ENCODE data around the gene EML6. TPM values are rescaled to one million over a fixed set of nuclear protein-coding genes. Genes with fewer than 3 reads are reported as not detected.

Gene EML6
- total RNA-seq, 6 donors from 2014 or later, result 1.5 to 7.3 (median 4.0) TPM

- DNase-seq (no peak), ATAC-seq (ENCODE audit: low FRiP score in 2 of 2) (no peak)
- WGBS, 2 donors, result 60 to 76% methylated on average over 3 of the region's 3 CpGs
- no peaks in the 10 kb centered on the region for H3K9me3 ChIP-seq
- H3K27me3 ChIP-seq, result no peaks in the 10 kb centered on the region
- no peaks in the 10 kb centered on the region for H3K4me1 ChIP-seq
- no peak overlapping the region for H3K4me3 ChIP-seq
- H3K27ac ChIP-seq, result no peak overlapping the region
- TF ChIP-seq POLR2A (IDR thresholded peaks at IDR 0.05) (no peak), CTCF (IDR thresholded peaks at IDR 0.05) (no peak), EP300 (IDR thresholded peaks at IDR 0.05) (no peak), POLR2AphosphoS5 (IDR thresholded peaks at IDR 0.05) (no peak)
- H3K36me3 ChIP-seq, result no peaks in the 10 kb centered on the region
These were observed 134.7 kb downstream of the EML6 start for GRCh38 chr2:54858021-54858681.

GRCh38 chr2:54859416-54859815 lies 136.0 kb downstream of the EML6 start:
- TF ChIP-seq POLR2A (IDR thresholded peaks at IDR 0.05) (no peak), POLR2AphosphoS5 (IDR thresholded peaks at IDR 0.05) (no peak), CTCF (IDR thresholded peaks at IDR 0.05) (no peak), EP300 (IDR thresholded peaks at IDR 0.05) (no peak)
- H3K27me3 ChIP-seq, result no peaks in the 10 kb centered on the region
- H3K36me3 ChIP-seq, result no peaks in the 10 kb centered on the region
- no peaks in the 10 kb centered on the region for H3K9me3 ChIP-seq
- H3K4me3 ChIP-seq, result no peak overlapping the region
- ATAC-seq (ENCODE audit: low FRiP score in 2 of 2), result no peak
- no peaks in the 10 kb centered on the region for H3K4me1 ChIP-seq
- 84 to 85% methylated on average over 3 of the region's 3 CpGs for WGBS, 2 donors
- no peak overlapping the region for H3K27ac ChIP-seq
- DNase-seq, result no peak

- H3K27ac ChIP-seq, result no peak overlapping the region
- no peak for ATAC-seq (ENCODE audit: low FRiP score in 2 of 2)
- 87 to 90% methylated on average over 7 of the region's 7 CpGs for WGBS, 2 donors
- DNase-seq, result no peak
- H3K9me3 ChIP-seq, result no peaks in the 10 kb centered on the region
- no peaks in the 10 kb centered on the region for H3K36me3 ChIP-seq
- TF ChIP-seq POLR2AphosphoS5 (IDR thresholded peaks at IDR 0.05) (no peak), POLR2A (IDR thresholded peaks at IDR 0.05) (no peak), EP300 (IDR thresholded peaks at IDR 0.05) (no peak), CTCF (IDR thresholded peaks at IDR 0.05) (no peak)
- no peaks in the 10 kb centered on the region for H3K27me3 ChIP-seq
- H3K4me3 ChIP-seq, result no peak overlapping the region
- no peaks in the 10 kb centered on the region for H3K4me1 ChIP-seq
These were observed 136.7 kb downstream of the EML6 start for GRCh38 chr2:54859997-54860701.

DNA sequence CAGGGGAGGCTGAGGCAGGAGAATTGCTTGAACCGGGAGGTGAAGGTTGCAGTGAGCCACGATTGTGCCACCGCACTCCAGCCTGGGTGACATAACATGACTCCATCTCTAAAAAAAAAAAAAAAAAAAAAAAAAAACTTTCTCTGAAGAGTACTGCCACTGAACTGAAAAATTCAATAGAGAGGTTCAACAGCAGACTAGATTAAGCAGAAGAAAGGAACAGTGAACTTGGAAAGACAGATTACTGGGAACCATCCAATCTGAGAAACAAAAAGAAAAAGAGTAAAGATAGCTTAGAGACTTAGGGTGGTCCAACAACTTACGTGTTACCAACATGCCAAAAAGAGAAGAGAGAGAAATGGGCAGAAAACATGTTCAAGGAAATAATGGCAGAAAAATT lies 138.8 kb downstream of the EML6 start:
- no peaks in the 10 kb centered on the region for H3K36me3 ChIP-seq
- DNase-seq (no peak), ATAC-seq (ENCODE audit: low FRiP score in 2 of 2) (no peak)
- H3K4me1 ChIP-seq, result no peaks in the 10 kb centered on the region
- H3K27me3 ChIP-seq, result no peaks in the 10 kb centered on the region
- H3K27ac ChIP-seq, result no peak overlapping the region
- no peak overlapping the region for H3K4me3 ChIP-seq
- TF ChIP-seq POLR2AphosphoS5 (IDR thresholded peaks at IDR 0.05), result no peak
- TF ChIP-seq EP300 (IDR thresholded peaks at IDR 0.05), result no peak
- no peak for TF ChIP-seq POLR2A (IDR thresholded peaks at IDR 0.05)
- no peak for TF ChIP-seq CTCF (IDR thresholded peaks at IDR 0.05)
- H3K9me3 ChIP-seq, result no peaks in the 10 kb centered on the region
- WGBS, 2 donors, result 92 to 95% methylated on average over 4 of the region's 4 CpGs

All from upper lobe of left lung (tissue), 6 donors.